ENCODE results near the gene EIF5B.

EIF5B gene

GRCh38 chr2:99389371-99389770 is 52.2 kb downstream of the EIF5B start:
- H3K36me3 ChIP-seq: peaks cover 82% of the 10 kb centered on the region
- H4K20me1 ChIP-seq: no peaks in the 10 kb centered on the region
- no peaks in the 10 kb centered on the region for H3K4me1 ChIP-seq

GRCh38 chr2:99389946-99390345 is 52.8 kb downstream of the EIF5B start:
- H3K36me3 ChIP-seq: peaks cover 82% of the 10 kb centered on the region
- no peak overlapping the region for H3K27ac ChIP-seq
- no peak for TF ChIP-seq Cebpa-rat (IDR thresholded peaks at IDR 0.05)

More at GRCh38 chr2:99389371-99389770, 52.2 kb downstream of the EIF5B start:
- Histone ChIP-seq H3K4me2 (no peak overlapping the region), H3K9ac (no peak overlapping the region), H3K27me3 (no peaks in the 10 kb centered on the region), H3K9me3 (no peaks in the 10 kb centered on the region), H3K27ac (no peak overlapping the region), H3K4me3 (no peak overlapping the region)
- TF ChIP-seq Cebpa-rat (IDR thresholded peaks at IDR 0.05): no peak

GRCh38 chr2:99395589-99396130 is 58.5 kb downstream of the EIF5B start:
- Histone ChIP-seq H3K27ac (no peak overlapping the region), H3K4me1 (no peaks in the 10 kb centered on the region), H3K9me3 (no peaks in the 10 kb centered on the region), H3K9ac (no peak overlapping the region), H3K27me3 (no peaks in the 10 kb centered on the region), H3K36me3 (peaks cover 100% of the 10 kb centered on the region), H3K4me3 (no peak overlapping the region), H3K4me2 (no peak overlapping the region), H4K20me1 (peaks cover 20% of the 10 kb centered on the region)
- TF ChIP-seq Cebpa-rat (IDR thresholded peaks at IDR 0.05): no peak

More at GRCh38 chr2:99389946-99390345, 52.8 kb downstream of the EIF5B start:
- no peaks in the 10 kb centered on the region for H4K20me1 ChIP-seq
- no peak overlapping the region for H3K4me3 ChIP-seq
- H3K9ac ChIP-seq: no peak overlapping the region
- no peaks in the 10 kb centered on the region for H3K4me1 ChIP-seq
- H3K9me3 ChIP-seq: no peaks in the 10 kb centered on the region
- no peak overlapping the region for H3K4me2 ChIP-seq
- no peaks in the 10 kb centered on the region for H3K27me3 ChIP-seq

GRCh38 chr2:99397266-99397920 is 60.2 kb downstream of the EIF5B start:
- no peaks in the 10 kb centered on the region for H3K4me1 ChIP-seq
- H3K27ac ChIP-seq: no peak overlapping the region
- peaks cover 100% of the 10 kb centered on the region for H3K36me3 ChIP-seq
- no peaks in the 10 kb centered on the region for H3K9me3 ChIP-seq
- no peak overlapping the region for H3K9ac ChIP-seq
- no peak overlapping the region for H3K4me2 ChIP-seq
- peaks cover 22% of the 10 kb centered on the region for H4K20me1 ChIP-seq
- no peak overlapping the region for H3K4me3 ChIP-seq
- H3K27me3 ChIP-seq: no peaks in the 10 kb centered on the region
- no peak for TF ChIP-seq Cebpa-rat (IDR thresholded peaks at IDR 0.05)

- Histone ChIP-seq H3K9me3 (no peaks in the 10 kb centered on the region), H3K4me2 (no peak overlapping the region), H3K4me3 (no peak overlapping the region), H3K36me3 (peaks cover 100% of the 10 kb centered on the region), H3K9ac (no peak overlapping the region), H3K27ac (no peak overlapping the region), H3K4me1 (peaks cover 1% of the 10 kb centered on the region), H3K27me3 (no peaks in the 10 kb centered on the region), H4K20me1 (peaks cover 31% of the 10 kb centered on the region)
- TF ChIP-seq Cebpa-rat (IDR thresholded peaks at IDR 0.05): no peak
These were observed 61.1 kb downstream of the EIF5B start for GRCh38 chr2:99398303-99398702.

GRCh38 chr2:99399063-99399462 is 61.9 kb downstream of the EIF5B start:
- H3K27me3 ChIP-seq: no peaks in the 10 kb centered on the region

GRCh38 chr2:99399795-99400194 is 62.6 kb downstream of the EIF5B start:
- H3K36me3 ChIP-seq: peaks cover 100% of the 10 kb centered on the region

More at GRCh38 chr2:99399063-99399462, 61.9 kb downstream of the EIF5B start:
- H3K9ac ChIP-seq: no peak overlapping the region
- no peak overlapping the region for H3K27ac ChIP-seq
- no peaks in the 10 kb centered on the region for H3K9me3 ChIP-seq
- H4K20me1 ChIP-seq: peaks cover 38% of the 10 kb centered on the region
- peaks cover 100% of the 10 kb centered on the region for H3K36me3 ChIP-seq
- TF ChIP-seq Cebpa-rat (IDR thresholded peaks at IDR 0.05): no peak
- H3K4me1 ChIP-seq: peaks cover 9% of the 10 kb centered on the region
- H3K4me3 ChIP-seq: no peak overlapping the region
- H3K4me2 ChIP-seq: no peak overlapping the region

GRCh38 chr2:99401841-99402240 is 64.7 kb downstream of the EIF5B start:
- H3K4me2 ChIP-seq: no peak overlapping the region
- no peaks in the 10 kb centered on the region for H3K9me3 ChIP-seq
- no peak overlapping the region for H3K27ac ChIP-seq
- no peaks in the 10 kb centered on the region for H3K27me3 ChIP-seq
- H3K4me1 ChIP-seq: peaks cover 9% of the 10 kb centered on the region
- no peak for TF ChIP-seq Cebpa-rat (IDR thresholded peaks at IDR 0.05)
- H3K4me3 ChIP-seq: no peak overlapping the region
- peaks cover 46% of the 10 kb centered on the region for H4K20me1 ChIP-seq
- no peak overlapping the region for H3K9ac ChIP-seq
- peaks cover 99% of the 10 kb centered on the region for H3K36me3 ChIP-seq

More at GRCh38 chr2:99399795-99400194, 62.6 kb downstream of the EIF5B start:
- peaks cover 9% of the 10 kb centered on the region for H3K4me1 ChIP-seq
- H3K9me3 ChIP-seq: no peaks in the 10 kb centered on the region
- H3K4me3 ChIP-seq: no peak overlapping the region
- no peak overlapping the region for H3K9ac ChIP-seq
- no peaks in the 10 kb centered on the region for H3K27me3 ChIP-seq
- TF ChIP-seq Cebpa-rat (IDR thresholded peaks at IDR 0.05): no peak
- peaks cover 41% of the 10 kb centered on the region for H4K20me1 ChIP-seq
- H3K4me2 ChIP-seq: no peak overlapping the region
- H3K27ac ChIP-seq: no peak overlapping the region

GRCh38 chr2:99403084-99403483 is 65.9 kb downstream of the EIF5B start:
- Histone ChIP-seq H3K4me3 (no peak overlapping the region), H3K27me3 (no peaks in the 10 kb centered on the region), H3K9ac (no peak overlapping the region), H3K9me3 (no peaks in the 10 kb centered on the region), H3K4me1 (peaks cover 9% of the 10 kb centered on the region), H4K20me1 (peaks cover 38% of the 10 kb centered on the region), H3K27ac (no peak overlapping the region), H3K4me2 (no peak overlapping the region), H3K36me3 (peaks cover 95% of the 10 kb centered on the region)
- TF ChIP-seq Cebpa-rat (IDR thresholded peaks at IDR 0.05): no peak

GRCh38 chr2:99403524-99403923 is 66.3 kb downstream of the EIF5B start:
- no peaks in the 10 kb centered on the region for H3K27me3 ChIP-seq
- peaks cover 92% of the 10 kb centered on the region for H3K36me3 ChIP-seq
- H3K27ac ChIP-seq: no peak overlapping the region
- no peak overlapping the region for H3K9ac ChIP-seq
- no peak for TF ChIP-seq Cebpa-rat (IDR thresholded peaks at IDR 0.05)
- peaks cover 9% of the 10 kb centered on the region for H3K4me1 ChIP-seq
- H3K4me2 ChIP-seq: no peak overlapping the region
- no peaks in the 10 kb centered on the region for H3K9me3 ChIP-seq
- H4K20me1 ChIP-seq: peaks cover 38% of the 10 kb centered on the region
- no peak overlapping the region for H3K4me3 ChIP-seq
